Suprapubic skin (tissue), 4 donors: Measurements from ENCODE around the gene RSPO3.
"Not testable (repeated sequence)": the region's sequence is repeated elsewhere in the genome, so short reads cannot be mapped to it uniquely, and the experiment has no call there.

Experiments
- EP300 ChIP-seq: sonication (generic); formaldehyde crosslinking; IDR thresholded peaks from one replicate; pipeline ENCODE4 v1.6.1; 2017; ENCODE audit warnings: antibody characterized with exemption
- POLR2A ChIP-seq, 2 donors: fragments of 450-650 bp; IDR thresholded peaks; one replicate each; pipeline ENCODE4 v1.6.1; 2017; ENCODE audit warnings: antibody characterized with exemption in 2 of 2, mild to moderate bottlenecking in 2 of 2, moderate library complexity in 2 of 2
- POLR2AphosphoS5 ChIP-seq, 3 donors: sonication (generic); formaldehyde crosslinking; IDR thresholded peaks; one replicate each; pipeline ENCODE4 v1.6.1; 2017; ENCODE audit warnings: antibody characterized with exemption in 3 of 3
- TF ChIP-seq, protein P1 (sequence below), 2 donors: fragments of 200-600 bp in 1 of 2; fragments of 450-650 bp in 1 of 2; sonication (generic) in 1 of 2; IDR thresholded peaks; one replicate each; pipeline ENCODE4 v1.5.1; 2016 to 2019; ENCODE audit warnings: antibody characterized with exemption in 2 of 2, mild to moderate bottlenecking in 1 of 2, moderate library complexity in 1 of 2

DNA sequence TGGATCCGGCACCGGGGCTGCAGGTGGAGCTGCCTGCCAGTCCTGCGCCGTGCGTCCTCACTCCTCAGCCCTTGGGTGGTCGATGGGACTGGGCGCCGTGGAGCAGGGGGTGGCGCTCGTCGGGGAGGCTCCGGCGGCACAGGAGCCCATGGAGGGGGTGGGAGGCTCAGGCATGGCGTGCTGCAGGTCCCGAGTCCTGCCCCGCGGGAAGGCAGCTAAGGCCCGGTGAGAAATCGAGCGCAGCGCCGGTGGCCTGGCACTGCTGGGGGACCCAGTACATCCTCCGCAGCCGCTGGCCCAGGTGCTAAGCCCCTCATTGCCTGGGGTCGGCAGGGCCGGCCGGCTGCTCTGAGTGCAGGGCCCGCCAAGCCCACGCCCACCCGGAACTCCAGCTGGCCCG lies 96.1 kb downstream of the RSPO3 start:
- TF ChIP-seq POLR2A (IDR thresholded peaks at IDR 0.05); POLR2AphosphoS5 (IDR thresholded peaks at IDR 0.05); EP300: not testable (repeated sequence)
- TF ChIP-seq, protein P1, sequence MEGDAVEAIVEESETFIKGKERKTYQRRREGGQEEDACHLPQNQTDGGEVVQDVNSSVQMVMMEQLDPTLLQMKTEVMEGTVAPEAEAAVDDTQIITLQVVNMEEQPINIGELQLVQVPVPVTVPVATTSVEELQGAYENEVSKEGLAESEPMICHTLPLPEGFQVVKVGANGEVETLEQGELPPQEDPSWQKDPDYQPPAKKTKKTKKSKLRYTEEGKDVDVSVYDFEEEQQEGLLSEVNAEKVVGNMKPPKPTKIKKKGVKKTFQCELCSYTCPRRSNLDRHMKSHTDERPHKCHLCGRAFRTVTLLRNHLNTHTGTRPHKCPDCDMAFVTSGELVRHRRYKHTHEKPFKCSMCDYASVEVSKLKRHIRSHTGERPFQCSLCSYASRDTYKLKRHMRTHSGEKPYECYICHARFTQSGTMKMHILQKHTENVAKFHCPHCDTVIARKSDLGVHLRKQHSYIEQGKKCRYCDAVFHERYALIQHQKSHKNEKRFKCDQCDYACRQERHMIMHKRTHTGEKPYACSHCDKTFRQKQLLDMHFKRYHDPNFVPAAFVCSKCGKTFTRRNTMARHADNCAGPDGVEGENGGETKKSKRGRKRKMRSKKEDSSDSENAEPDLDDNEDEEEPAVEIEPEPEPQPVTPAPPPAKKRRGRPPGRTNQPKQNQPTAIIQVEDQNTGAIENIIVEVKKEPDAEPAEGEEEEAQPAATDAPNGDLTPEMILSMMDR (IDR thresholded peaks at IDR 0.05) = not testable (repeated sequence)
